T1000 (cell line): ENCODE measurements around the gene CD33.

Experiments
- DNase-seq: peaks from one replicate; lab custom pipeline; 2025; ENCODE audit warnings: mixed read lengths; lab: John Stamatoyannopoulos, UW

Gene CD33

GRCh38 chr19:51258165-51259160, 33.6 kb downstream of the CD33 start:
- DNase-seq, result no peak

DNA sequence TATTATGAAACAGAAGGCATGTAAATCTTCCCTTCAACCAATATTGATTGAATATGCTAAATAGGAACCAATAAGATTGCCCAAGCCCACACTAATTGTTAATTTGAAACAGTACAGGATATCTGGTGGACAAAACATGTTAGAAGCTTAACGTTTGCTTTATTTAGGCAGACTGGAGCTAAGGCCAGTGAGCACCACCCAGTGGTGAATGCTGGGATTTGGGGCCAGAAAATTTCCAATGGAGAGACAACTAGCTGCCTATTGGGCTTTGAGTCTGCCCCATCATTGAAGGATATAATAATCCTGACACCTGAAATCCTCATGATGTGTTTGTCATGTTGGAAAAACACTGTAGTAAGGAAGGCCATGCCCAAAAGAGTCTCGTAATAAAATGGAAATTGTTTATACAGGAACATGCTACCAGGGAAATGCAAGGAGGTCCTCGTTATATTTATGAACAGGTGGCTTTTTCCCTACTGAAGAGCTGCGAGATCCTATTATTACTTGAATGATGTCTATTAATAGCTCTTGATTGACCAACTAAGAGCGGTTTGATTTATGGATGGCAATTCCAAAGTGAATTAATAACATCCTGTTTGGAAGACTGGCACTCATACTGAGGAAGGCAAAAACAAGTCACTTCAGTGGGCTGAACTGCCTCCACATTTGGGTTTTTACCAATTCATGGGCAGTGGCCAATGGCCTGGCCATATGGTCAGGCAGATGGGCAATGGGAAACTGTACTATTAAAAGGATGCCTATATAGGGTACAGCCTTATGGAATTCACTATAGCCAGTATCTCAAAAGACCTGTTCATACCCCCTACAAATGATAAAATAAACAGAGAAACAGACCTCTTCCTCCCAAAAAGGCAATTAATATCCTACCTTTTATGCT, 34.7 kb downstream of the CD33 start:
- no peak for DNase-seq

- DNase-seq, result no peak
Observed at GRCh38 chr19:51263808-51264207, 38.9 kb downstream of the CD33 start.

- no peak for DNase-seq
Observed at GRCh38 chr19:51271067-51271466, 46.2 kb downstream of the CD33 start.

DNA sequence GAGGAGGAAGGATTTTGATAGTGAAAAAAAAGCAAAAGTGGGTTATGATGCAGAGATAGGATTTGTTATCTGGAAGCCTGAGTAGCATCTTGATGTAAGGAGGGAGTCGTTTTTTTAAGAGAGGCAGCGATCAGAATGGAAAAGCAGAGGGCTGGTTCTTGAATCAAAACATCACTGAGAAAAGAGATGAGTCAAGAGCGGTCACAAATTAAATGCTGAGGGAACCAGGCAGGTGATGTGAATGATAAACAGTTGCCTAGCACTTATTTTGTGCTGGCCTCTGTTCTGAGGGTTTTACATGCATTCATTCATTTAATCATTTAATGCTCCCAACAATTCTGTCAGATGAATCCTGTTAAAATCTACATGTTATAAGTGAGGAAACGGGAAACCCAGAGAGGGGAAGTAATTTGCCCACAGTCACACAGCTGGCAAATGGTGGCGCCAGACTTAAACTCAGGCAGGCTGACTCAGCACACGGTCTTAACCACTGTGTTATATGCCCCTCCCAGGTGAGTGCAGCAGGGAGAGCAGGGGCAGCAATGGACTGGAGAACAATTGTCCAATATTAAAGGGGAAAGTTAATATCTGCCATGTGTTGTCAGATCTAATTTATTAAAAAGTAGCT, 47.4 kb downstream of the CD33 start:
- no peak for DNase-seq

DNA sequence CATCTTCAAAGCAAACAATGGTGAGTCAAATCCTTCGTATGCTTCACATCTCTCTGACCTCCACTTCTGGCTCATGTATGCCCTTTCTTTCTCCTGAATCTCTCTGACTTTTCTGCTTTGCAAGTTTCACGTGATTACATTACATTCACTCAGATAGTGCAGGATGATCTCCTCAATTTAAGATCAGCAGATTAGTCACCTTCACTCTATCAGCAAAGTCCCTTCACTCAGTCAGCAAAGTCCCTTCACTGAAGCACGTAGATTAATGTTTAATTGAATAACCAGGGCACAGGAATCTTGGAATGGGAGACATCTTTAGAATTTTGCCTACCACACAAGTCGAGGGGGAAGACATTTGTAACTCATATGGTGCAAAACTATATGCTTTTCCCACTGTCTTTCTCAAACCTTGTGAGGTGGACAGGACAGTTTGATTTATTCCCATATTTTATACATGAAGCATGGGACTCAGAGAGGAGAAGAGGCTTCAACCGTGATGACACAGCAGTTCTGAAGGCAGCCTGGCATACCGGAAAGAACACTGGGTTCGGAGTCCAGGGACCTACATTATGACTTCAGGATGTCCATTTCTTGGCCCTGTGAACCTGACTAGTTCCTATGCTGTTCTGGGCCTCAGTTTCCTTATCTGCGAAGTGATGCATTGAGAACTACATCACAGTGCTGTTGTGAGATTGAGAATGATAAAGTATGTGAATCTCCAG, 49.3 kb downstream of the CD33 start:
- no peak for DNase-seq

DNA sequence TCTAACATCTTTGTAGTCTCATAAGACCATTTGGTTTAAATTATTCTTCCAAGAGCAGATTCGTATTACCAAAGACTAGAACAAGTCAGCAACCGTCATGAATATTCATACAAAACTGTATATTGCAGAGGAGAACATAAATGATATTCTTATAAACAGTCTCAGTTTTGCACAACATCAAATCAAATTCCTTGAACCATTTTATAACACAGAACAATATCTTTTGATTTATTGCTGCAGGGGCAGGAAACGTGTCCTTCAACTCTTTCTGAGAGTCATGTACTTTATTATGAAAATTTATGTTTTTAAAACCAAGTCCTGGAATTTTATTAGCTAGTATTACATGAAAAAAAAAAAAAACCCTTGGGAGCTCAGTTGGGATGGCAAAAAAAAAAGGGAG, 52.2 kb downstream of the CD33 start:
- DNase-seq, result no peak

DNA sequence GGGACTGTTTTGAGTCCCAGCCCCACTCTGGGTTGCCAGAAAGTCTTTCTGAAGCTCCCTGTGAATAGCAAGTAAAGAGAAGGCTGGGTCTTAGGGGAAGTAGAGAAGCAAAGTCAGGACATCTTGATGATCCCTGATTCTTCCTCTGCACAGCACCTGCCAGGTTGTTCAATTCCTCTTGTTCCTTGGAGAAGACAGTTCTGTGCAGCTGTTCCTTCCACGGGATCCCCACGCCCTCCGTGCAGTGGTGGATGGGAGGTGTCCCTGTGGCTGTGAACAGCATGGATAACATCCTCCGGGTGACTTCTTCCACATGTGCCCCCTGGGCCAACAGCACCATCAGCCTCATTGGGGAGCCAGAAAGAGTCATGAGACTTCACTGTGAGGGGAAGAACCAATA, 57.5 kb downstream of the CD33 start:
- no peak for DNase-seq

DNA sequence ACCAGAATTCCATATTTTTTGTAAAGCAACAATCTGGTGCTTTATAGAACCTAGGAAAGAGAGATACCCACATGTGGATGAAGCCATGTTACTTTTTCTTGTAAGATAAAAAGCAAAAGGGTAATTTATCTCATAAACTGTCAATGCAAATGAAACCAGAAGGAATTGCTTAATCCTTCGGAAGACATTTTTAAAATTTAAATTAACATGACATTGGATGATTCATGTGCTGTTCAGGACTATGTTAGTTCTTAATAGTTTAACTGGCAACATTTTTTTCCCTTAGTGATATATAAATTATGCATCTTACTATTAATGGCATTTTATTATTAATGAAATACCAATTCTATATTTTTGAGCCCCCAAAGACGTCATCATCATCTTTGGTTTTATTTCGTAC, 60.8 kb downstream of the CD33 start:
- no peak for DNase-seq
